T-helper 2 cell treated with Interferon-gamma antibody and Interleukin-4, amounts not matched to agents 5 μg/mL and 100 μg/mL, for 36 hours (primary cell): ENCODE data around the gene CDH1.
"Not testable (repeated sequence)": the region's sequence is repeated elsewhere in the genome, so short reads cannot be mapped to it uniquely, and the experiment has no call there.

Source experiments
- DNase-seq: peaks from one replicate; pipeline ENCODE4 v3.0.0; 2021; ENCODE audit warnings: low spot score
- H3K27ac Mint-ChIP-seq: one replicate; pipeline ENCODE4 v1.8.0; 2021; ENCODE audit warnings: mild to moderate bottlenecking, mixed read lengths
- H3K27me3 Mint-ChIP-seq: one replicate; pipeline ENCODE4 v1.8.0; 2021; ENCODE audit warnings: low read depth, mixed read lengths
- H3K36me3 Mint-ChIP-seq: one replicate; pipeline ENCODE4 v1.8.0; 2021; ENCODE audit warnings: low read depth, mixed read lengths
- H3K4me1 Mint-ChIP-seq: one replicate; pipeline ENCODE4 v1.8.0; 2021; ENCODE audit warnings: low read depth, mixed read lengths
- H3K4me3 Mint-ChIP-seq: one replicate; pipeline ENCODE4 v1.8.0; 2022; ENCODE audit warnings: mild to moderate bottlenecking, moderate library complexity, mixed read lengths
- H3K9me3 Mint-ChIP-seq: one replicate; pipeline ENCODE4 v1.8.0; 2021; ENCODE audit warnings: mixed read lengths

The CDH1 gene

GRCh38 chr16:68716516-68716915, 20.6 kb upstream of the CDH1 start:
- not testable (repeated sequence) for H3K4me3 Mint-ChIP-seq, H3K36me3 Mint-ChIP-seq, H3K9me3 Mint-ChIP-seq, H3K27ac Mint-ChIP-seq, DNase-seq, H3K4me1 Mint-ChIP-seq, H3K27me3 Mint-ChIP-seq

GRCh38 chr16:68717684-68718083, 19.4 kb upstream of the CDH1 start:
- no peaks in the 10 kb centered on the region for H3K36me3 Mint-ChIP-seq
- peaks cover 4% of the 10 kb centered on the region for H3K27me3 Mint-ChIP-seq
- no peak overlapping the region for H3K27ac Mint-ChIP-seq
- H3K4me3 Mint-ChIP-seq: no peak overlapping the region
- H3K9me3 Mint-ChIP-seq: no peaks in the 10 kb centered on the region
- no peak for DNase-seq
- H3K4me1 Mint-ChIP-seq: peaks cover 5% of the 10 kb centered on the region

GRCh38 chr16:68718590-68718989, 18.5 kb upstream of the CDH1 start:
- no peaks in the 10 kb centered on the region for H3K36me3 Mint-ChIP-seq
- peaks cover 5% of the 10 kb centered on the region for H3K4me1 Mint-ChIP-seq
- no peaks in the 10 kb centered on the region for H3K27me3 Mint-ChIP-seq
- no peak overlapping the region for H3K4me3 Mint-ChIP-seq
- no peaks in the 10 kb centered on the region for H3K9me3 Mint-ChIP-seq
- H3K27ac Mint-ChIP-seq: no peak overlapping the region
- DNase-seq: no peak

- DNase-seq: peak; percentile 10
- no peaks in the 10 kb centered on the region for H3K27me3 Mint-ChIP-seq
- H3K27ac Mint-ChIP-seq: no peak overlapping the region
Observed at GRCh38 chr16:68719993-68720489, 17.1 kb upstream of the CDH1 start.

GRCh38 chr16:68722119-68723024, 14.7 kb upstream of the CDH1 start:
- no peaks in the 10 kb centered on the region for H3K9me3 Mint-ChIP-seq
- no peaks in the 10 kb centered on the region for H3K36me3 Mint-ChIP-seq
- no peaks in the 10 kb centered on the region for H3K27me3 Mint-ChIP-seq
- no peak for DNase-seq
- peaks cover 5% of the 10 kb centered on the region for H3K4me1 Mint-ChIP-seq
- H3K4me3 Mint-ChIP-seq: no peak overlapping the region
- no peak overlapping the region for H3K27ac Mint-ChIP-seq

More at GRCh38 chr16:68719993-68720489, 17.1 kb upstream of the CDH1 start:
- no peak overlapping the region for H3K4me3 Mint-ChIP-seq
- H3K4me1 Mint-ChIP-seq: peaks cover 5% of the 10 kb centered on the region
- no peaks in the 10 kb centered on the region for H3K36me3 Mint-ChIP-seq
- no peaks in the 10 kb centered on the region for H3K9me3 Mint-ChIP-seq

- no peaks in the 10 kb centered on the region for H3K36me3 Mint-ChIP-seq
- peaks cover 7% of the 10 kb centered on the region for H3K4me1 Mint-ChIP-seq
- no peak overlapping the region for H3K4me3 Mint-ChIP-seq
- no peaks in the 10 kb centered on the region for H3K27me3 Mint-ChIP-seq
- no peak overlapping the region for H3K27ac Mint-ChIP-seq
- no peaks in the 10 kb centered on the region for H3K9me3 Mint-ChIP-seq
- no peak for DNase-seq
Observed at GRCh38 chr16:68724797-68725196, 12.3 kb upstream of the CDH1 start.

- H3K4me1 Mint-ChIP-seq: peaks cover 5% of the 10 kb centered on the region
- peaks cover 12% of the 10 kb centered on the region for H3K27me3 Mint-ChIP-seq
- DNase-seq: no peak
- H3K4me3 Mint-ChIP-seq: no peak overlapping the region
- no peaks in the 10 kb centered on the region for H3K36me3 Mint-ChIP-seq
- no peaks in the 10 kb centered on the region for H3K9me3 Mint-ChIP-seq
- H3K27ac Mint-ChIP-seq: no peak overlapping the region
Observed at GRCh38 chr16:68728523-68728922, 8.6 kb upstream of the CDH1 start.

- H3K36me3 Mint-ChIP-seq: no peaks in the 10 kb centered on the region
- H3K9me3 Mint-ChIP-seq: no peaks in the 10 kb centered on the region
- H3K27me3 Mint-ChIP-seq: peaks cover 29% of the 10 kb centered on the region
- no peak overlapping the region for H3K27ac Mint-ChIP-seq
- DNase-seq: no peak
- H3K4me1 Mint-ChIP-seq: peaks cover 5% of the 10 kb centered on the region
- no peak overlapping the region for H3K4me3 Mint-ChIP-seq
Observed at GRCh38 chr16:68731637-68732036, 5.5 kb upstream of the CDH1 start.

- DNase-seq: no peak
- H3K36me3 Mint-ChIP-seq: no peaks in the 10 kb centered on the region
- H3K27ac Mint-ChIP-seq: no peak overlapping the region
- no peaks in the 10 kb centered on the region for H3K9me3 Mint-ChIP-seq
- peaks cover 7% of the 10 kb centered on the region for H3K4me1 Mint-ChIP-seq
- H3K27me3 Mint-ChIP-seq: peaks cover 32% of the 10 kb centered on the region
- no peak overlapping the region for H3K4me3 Mint-ChIP-seq
Observed at GRCh38 chr16:68732042-68732680, 4.9 kb upstream of the CDH1 start.

GRCh38 chr16:68732741-68733399, 4.2 kb upstream of the CDH1 start:
- no peak overlapping the region for H3K27ac Mint-ChIP-seq
- DNase-seq: no peak
- no peak overlapping the region for H3K4me3 Mint-ChIP-seq
- H3K4me1 Mint-ChIP-seq: peaks cover 7% of the 10 kb centered on the region
- no peaks in the 10 kb centered on the region for H3K9me3 Mint-ChIP-seq
- peaks cover 35% of the 10 kb centered on the region for H3K27me3 Mint-ChIP-seq
- no peaks in the 10 kb centered on the region for H3K36me3 Mint-ChIP-seq

GRCh38 chr16:68733570-68733969, 3.5 kb upstream of the CDH1 start:
- no peak overlapping the region for H3K4me3 Mint-ChIP-seq
- H3K4me1 Mint-ChIP-seq: peaks cover 6% of the 10 kb centered on the region
- no peak overlapping the region for H3K27ac Mint-ChIP-seq
- no peaks in the 10 kb centered on the region for H3K36me3 Mint-ChIP-seq
- no peak for DNase-seq
- H3K27me3 Mint-ChIP-seq: peaks cover 40% of the 10 kb centered on the region
- no peaks in the 10 kb centered on the region for H3K9me3 Mint-ChIP-seq

- H3K4me3 Mint-ChIP-seq: no peak overlapping the region
- peaks cover 41% of the 10 kb centered on the region for H3K27me3 Mint-ChIP-seq
- DNase-seq: no peak
- H3K9me3 Mint-ChIP-seq: no peaks in the 10 kb centered on the region
- peaks cover 4% of the 10 kb centered on the region for H3K4me1 Mint-ChIP-seq
- H3K27ac Mint-ChIP-seq: no peak overlapping the region
- H3K36me3 Mint-ChIP-seq: no peaks in the 10 kb centered on the region
Observed at GRCh38 chr16:68734782-68735181, 2.3 kb upstream of the CDH1 start.

- no peaks in the 10 kb centered on the region for H3K9me3 Mint-ChIP-seq
- H3K4me3 Mint-ChIP-seq: peak overlapping the region; percentile 44
- H3K27me3 Mint-ChIP-seq: peaks cover 46% of the 10 kb centered on the region
- no peaks in the 10 kb centered on the region for H3K36me3 Mint-ChIP-seq
- no peak overlapping the region for H3K27ac Mint-ChIP-seq
- DNase-seq: no peak
- H3K4me1 Mint-ChIP-seq: peaks cover 8% of the 10 kb centered on the region
Observed at GRCh38 chr16:68736561-68736960, 531 bp upstream of the CDH1 start.
